Activated naive CD8-positive, alpha-beta T cell treated with anti-CD3 and anti-CD28 coated beads, Interleukin-2, amount 50 U/mL, for 24 hours (primary cell): Measurements from ENCODE around the gene FOXP1.

ENCODE experiments used
- ATAC-seq: fragments of 150-1000 bp; cut with Tn5 transposase; one replicate; pipeline ENCODE4 v1.10.0; 2021
- DNase-seq: peaks from one replicate; pipeline ENCODE4 v3.0.0; 2021
- H3K27ac Mint-ChIP-seq: one replicate; pipeline ENCODE4 v1.8.0; 2021; ENCODE audit warnings: mild to moderate bottlenecking, mixed read lengths
- H3K27me3 Mint-ChIP-seq: one replicate; pipeline ENCODE4 v1.8.0; 2021; ENCODE audit warnings: mixed read lengths
- H3K36me3 Mint-ChIP-seq: one replicate; pipeline ENCODE4 v1.8.0; 2021; ENCODE audit warnings: low read depth, mixed read lengths
- H3K4me1 Mint-ChIP-seq: one replicate; pipeline ENCODE4 v1.8.0; 2021; ENCODE audit warnings: mixed read lengths
- H3K4me3 Mint-ChIP-seq: one replicate; pipeline ENCODE4 v1.8.0; 2021; ENCODE audit warnings: mild to moderate bottlenecking, moderate library complexity, mixed read lengths
- H3K9me3 Mint-ChIP-seq: one replicate; pipeline ENCODE4 v1.8.0; 2021; ENCODE audit warnings: mixed read lengths

The FOXP1 gene

GRCh38 chr3:71356265-71356664 is 227.3 kb downstream of the FOXP1 start:
- Mint-ChIP-seq H3K36me3 (peaks cover 14% of the 10 kb centered on the region), H3K27ac (peak overlapping the region; percentile 78), H3K27me3 (no peaks in the 10 kb centered on the region), H3K4me1 (peaks cover 82% of the 10 kb centered on the region), H3K9me3 (no peaks in the 10 kb centered on the region), H3K4me3 (no peak overlapping the region)
- DNase-seq = no peak
- ATAC-seq = no peak

GRCh38 chr3:71355862-71356261 is 227.7 kb downstream of the FOXP1 start:
- Mint-ChIP-seq H3K27me3 (no peaks in the 10 kb centered on the region), H3K36me3 (peaks cover 16% of the 10 kb centered on the region), H3K9me3 (no peaks in the 10 kb centered on the region), H3K27ac (peak overlapping the region; percentile 78), H3K4me1 (peaks cover 81% of the 10 kb centered on the region), H3K4me3 (no peak overlapping the region)
- peak; percentile 32 for DNase-seq
- ATAC-seq = peak; percentile 6

GRCh38 chr3:71355037-71355436 is 228.5 kb downstream of the FOXP1 start:
- no peaks in the 10 kb centered on the region for H3K27me3 Mint-ChIP-seq
- H3K9me3 Mint-ChIP-seq = no peaks in the 10 kb centered on the region
- peaks cover 81% of the 10 kb centered on the region for H3K4me1 Mint-ChIP-seq
- H3K27ac Mint-ChIP-seq = no peak overlapping the region
- H3K36me3 Mint-ChIP-seq = peaks cover 20% of the 10 kb centered on the region
- DNase-seq = no peak
- no peak overlapping the region for H3K4me3 Mint-ChIP-seq
- peak; percentile 33 for ATAC-seq

DNA sequence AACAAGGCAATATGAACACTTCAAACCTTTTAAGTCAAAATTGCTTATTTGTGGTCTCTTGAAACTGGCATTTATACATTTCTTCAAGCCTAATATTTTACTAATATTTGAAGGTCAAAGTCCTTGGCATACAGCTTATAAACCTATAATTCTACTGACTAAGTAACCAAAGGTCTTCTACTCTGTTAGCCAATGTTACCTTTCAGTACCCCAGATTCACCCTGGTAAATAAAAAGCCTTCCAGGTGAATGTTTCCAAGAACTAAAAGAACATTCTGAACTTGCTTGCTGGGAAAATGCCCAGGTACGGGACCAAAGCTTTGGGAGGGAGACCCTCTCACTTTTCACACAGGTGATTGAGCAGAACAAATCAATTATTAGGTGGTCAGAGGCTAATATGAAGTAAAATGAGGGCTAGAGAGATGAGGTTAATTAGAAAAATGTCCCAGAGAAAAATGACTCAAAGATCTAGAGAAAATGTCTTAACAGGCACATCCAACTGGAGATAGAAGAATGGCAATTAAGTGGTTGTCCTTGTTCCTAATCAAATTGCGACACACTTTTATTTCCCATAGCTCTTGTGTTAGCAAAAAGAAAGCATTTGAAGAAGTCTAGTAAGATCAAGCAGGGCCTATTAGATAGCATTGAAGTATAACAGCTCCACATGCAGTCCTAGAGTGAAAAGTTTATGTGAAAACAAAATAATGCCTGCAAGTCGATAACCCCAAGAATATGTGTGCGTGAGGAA is 232.0 kb downstream of the FOXP1 start:
- peaks cover 79% of the 10 kb centered on the region for H3K4me1 Mint-ChIP-seq
- ATAC-seq = no peak

GRCh38 chr3:71350998-71351397 is 232.5 kb downstream of the FOXP1 start:
- H3K27me3 Mint-ChIP-seq = no peaks in the 10 kb centered on the region
- DNase-seq = no peak
- H3K4me1 Mint-ChIP-seq = peaks cover 77% of the 10 kb centered on the region
- H3K9me3 Mint-ChIP-seq = no peaks in the 10 kb centered on the region
- peaks cover 20% of the 10 kb centered on the region for H3K36me3 Mint-ChIP-seq
- no peak overlapping the region for H3K4me3 Mint-ChIP-seq
- ATAC-seq = no peak
- peak overlapping the region; percentile 78 for H3K27ac Mint-ChIP-seq

More for the DNA sequence above, 232.0 kb downstream of the FOXP1 start:
- H3K27me3 Mint-ChIP-seq = no peaks in the 10 kb centered on the region
- no peak for DNase-seq
- no peaks in the 10 kb centered on the region for H3K9me3 Mint-ChIP-seq
- H3K36me3 Mint-ChIP-seq = peaks cover 20% of the 10 kb centered on the region
- H3K4me3 Mint-ChIP-seq = no peak overlapping the region
- H3K27ac Mint-ChIP-seq = peak overlapping the region; percentile 8

DNA sequence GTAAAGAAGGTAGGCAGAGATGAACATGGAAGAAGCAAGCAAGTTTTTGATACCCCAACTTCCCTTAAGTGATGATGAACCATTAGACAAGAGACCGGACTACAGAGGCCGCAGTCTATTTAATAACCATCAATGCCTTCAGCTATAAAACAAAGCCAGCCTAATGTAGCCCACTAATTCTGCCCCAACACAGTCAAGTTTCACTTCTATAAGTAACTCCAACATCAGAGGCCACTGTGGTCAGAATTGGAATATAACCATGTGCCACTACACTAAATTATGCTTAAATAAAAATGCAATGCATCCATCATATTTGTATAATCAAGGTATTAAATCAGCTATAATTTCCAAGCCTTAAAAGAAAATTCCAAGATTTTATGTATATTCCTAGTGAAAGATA is 234.7 kb downstream of the FOXP1 start:
- H3K27me3 Mint-ChIP-seq = no peaks in the 10 kb centered on the region
- DNase-seq (no peak), ATAC-seq (no peak)
- H3K9me3 Mint-ChIP-seq = no peaks in the 10 kb centered on the region
- H3K4me1 Mint-ChIP-seq = peaks cover 66% of the 10 kb centered on the region
- peak overlapping the region; percentile 64 for H3K27ac Mint-ChIP-seq
- peaks cover 11% of the 10 kb centered on the region for H3K36me3 Mint-ChIP-seq
- H3K4me3 Mint-ChIP-seq = no peak overlapping the region

DNA sequence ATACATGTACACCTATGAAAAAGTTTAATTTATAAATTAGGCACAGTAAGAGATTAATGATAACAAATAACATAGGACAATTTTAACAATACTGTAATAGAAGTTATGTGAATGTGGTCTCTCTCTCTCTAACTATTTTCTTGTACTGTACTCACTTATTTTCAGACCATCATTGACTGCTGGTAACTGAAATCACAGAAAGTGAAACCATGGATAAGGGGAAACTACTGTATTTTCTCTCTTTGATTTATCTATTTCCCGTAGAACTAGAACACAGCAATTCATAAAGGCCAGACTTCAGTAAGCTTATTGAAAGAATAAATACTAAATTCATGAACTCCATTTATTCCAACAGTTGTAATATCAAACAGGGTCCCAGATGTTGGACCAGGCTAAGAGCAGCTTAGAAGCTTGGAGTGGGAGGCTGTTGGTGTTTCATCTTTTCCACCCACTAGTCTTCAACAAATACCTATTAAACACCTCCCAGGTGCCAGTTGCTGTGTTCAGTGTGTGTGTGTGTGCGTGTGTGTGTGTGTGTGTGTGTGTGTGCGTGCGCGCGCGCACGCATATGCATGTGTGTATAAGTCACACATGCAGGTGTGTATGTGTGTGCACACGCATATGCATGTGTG is 235.4 kb downstream of the FOXP1 start:
- H3K36me3 Mint-ChIP-seq = peaks cover 11% of the 10 kb centered on the region
- ATAC-seq = peak; percentile 47
- peaks cover 67% of the 10 kb centered on the region for H3K4me1 Mint-ChIP-seq
- no peak for DNase-seq
- no peaks in the 10 kb centered on the region for H3K27me3 Mint-ChIP-seq
- peak overlapping the region; percentile 64 for H3K27ac Mint-ChIP-seq
- H3K9me3 Mint-ChIP-seq = no peaks in the 10 kb centered on the region
- peak overlapping the region; percentile 34 for H3K4me3 Mint-ChIP-seq

DNA sequence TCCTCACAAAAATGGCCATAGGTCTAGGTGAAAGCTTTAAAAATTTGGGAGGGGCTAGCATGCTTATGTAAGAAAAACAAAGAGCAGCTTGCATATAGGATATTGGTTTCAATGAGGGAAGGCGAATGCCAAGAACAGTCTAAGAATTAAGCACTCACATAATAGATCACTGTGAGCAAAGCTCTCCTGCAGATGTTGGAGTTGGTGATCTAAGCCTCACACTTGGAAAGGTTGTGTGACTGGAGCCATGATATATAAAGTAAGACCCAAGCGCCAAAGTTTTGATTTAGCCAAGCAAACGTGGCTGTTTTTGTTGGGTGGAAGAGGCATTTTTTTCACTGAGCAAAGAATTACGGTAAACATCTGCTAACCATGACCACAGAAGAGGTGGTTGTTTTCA is 237.5 kb downstream of the FOXP1 start:
- peaks cover 16% of the 10 kb centered on the region for H3K36me3 Mint-ChIP-seq
- DNase-seq (no peak), ATAC-seq (no peak)
- H3K4me1 Mint-ChIP-seq = peaks cover 57% of the 10 kb centered on the region
- H3K4me3 Mint-ChIP-seq = no peak overlapping the region
- H3K9me3 Mint-ChIP-seq = no peaks in the 10 kb centered on the region
- H3K27ac Mint-ChIP-seq = no peak overlapping the region
- no peaks in the 10 kb centered on the region for H3K27me3 Mint-ChIP-seq

DNA sequence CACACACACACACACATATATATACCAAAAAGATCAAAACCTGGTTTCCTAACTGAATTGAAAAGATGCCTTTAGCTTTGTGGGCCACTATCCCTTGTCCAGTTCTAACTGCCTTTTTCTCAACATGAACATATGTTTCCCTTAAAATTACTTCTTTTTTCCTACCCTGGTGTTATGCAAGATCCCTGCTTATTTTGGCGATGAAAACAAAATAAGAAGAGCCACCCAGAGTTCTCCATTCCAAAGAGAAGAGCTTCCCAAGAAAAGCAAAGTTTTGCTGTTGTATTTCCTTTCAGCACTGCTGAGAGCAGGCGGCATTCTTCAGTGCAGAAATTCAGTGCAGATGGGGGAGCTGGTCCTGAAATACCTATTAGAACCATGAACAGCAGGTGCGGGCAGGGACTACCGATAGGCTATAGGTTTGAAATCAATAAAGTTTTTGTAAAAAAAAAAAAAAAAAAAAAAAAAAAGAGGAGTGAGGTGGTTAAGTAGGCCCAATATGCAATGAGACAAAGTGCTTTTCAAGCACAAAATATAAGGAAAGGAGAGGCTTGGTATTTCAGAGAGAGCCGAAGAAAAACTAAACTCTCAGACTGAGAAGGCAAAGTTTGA is 238.0 kb downstream of the FOXP1 start:
- Mint-ChIP-seq H3K4me1 (peaks cover 51% of the 10 kb centered on the region), H3K27me3 (no peaks in the 10 kb centered on the region), H3K27ac (no peak overlapping the region), H3K36me3 (peaks cover 16% of the 10 kb centered on the region), H3K4me3 (no peak overlapping the region), H3K9me3 (no peaks in the 10 kb centered on the region)
- DNase-seq (no peak), ATAC-seq (no peak)

DNA sequence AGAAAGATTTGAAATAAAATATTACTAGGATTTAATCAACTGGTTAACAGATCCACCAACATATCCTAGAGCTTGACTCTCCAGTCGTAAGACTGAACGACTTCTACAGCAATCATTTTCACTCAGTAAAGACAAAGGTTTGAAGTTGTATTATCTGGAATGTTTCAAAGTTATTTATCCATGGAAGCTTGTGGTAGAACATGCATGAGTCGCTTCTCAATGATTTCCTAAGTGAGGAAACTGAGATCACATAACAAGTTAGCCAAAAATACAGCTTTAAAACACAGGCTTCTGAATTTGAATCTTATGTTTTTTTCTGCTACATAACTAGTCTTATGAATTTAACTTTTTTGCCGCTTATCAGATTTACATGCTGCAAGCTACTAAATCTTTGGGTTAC is 241.8 kb downstream of the FOXP1 start:
- DNase-seq = no peak
- ATAC-seq = no peak
- H3K9me3 Mint-ChIP-seq = no peaks in the 10 kb centered on the region
- no peak overlapping the region for H3K4me3 Mint-ChIP-seq
- H3K36me3 Mint-ChIP-seq = peaks cover 14% of the 10 kb centered on the region
- peaks cover 44% of the 10 kb centered on the region for H3K4me1 Mint-ChIP-seq
- no peaks in the 10 kb centered on the region for H3K27me3 Mint-ChIP-seq
- no peak overlapping the region for H3K27ac Mint-ChIP-seq

- no peaks in the 10 kb centered on the region for H3K9me3 Mint-ChIP-seq
- no peak overlapping the region for H3K27ac Mint-ChIP-seq
- H3K4me1 Mint-ChIP-seq = peaks cover 38% of the 10 kb centered on the region
- DNase-seq (no peak), ATAC-seq (no peak)
- H3K27me3 Mint-ChIP-seq = no peaks in the 10 kb centered on the region
- peaks cover 18% of the 10 kb centered on the region for H3K36me3 Mint-ChIP-seq
- no peak overlapping the region for H3K4me3 Mint-ChIP-seq
These were observed 244.5 kb downstream of the FOXP1 start for GRCh38 chr3:71339049-71339448.

DNA sequence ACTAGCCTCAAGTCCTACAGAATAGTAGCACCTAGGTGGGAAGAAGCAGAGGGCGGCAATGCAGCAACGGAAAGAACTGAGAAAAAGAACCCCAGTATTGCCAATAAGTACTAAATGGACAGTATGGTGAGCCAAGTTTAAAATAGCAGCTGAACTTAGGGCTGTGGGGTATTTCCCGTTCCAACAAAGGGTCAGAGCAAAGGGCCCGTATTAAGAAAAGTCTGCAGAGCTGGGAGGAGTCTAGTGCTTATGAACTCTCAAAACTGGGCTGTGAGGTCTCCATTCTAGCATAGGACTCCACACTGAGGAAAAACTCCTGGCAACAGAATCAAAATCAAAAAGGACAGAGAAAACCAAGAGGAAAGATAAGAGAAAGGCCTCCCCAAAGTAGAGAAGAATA is 250.7 kb downstream of the FOXP1 start:
- Mint-ChIP-seq H3K9me3 (peaks cover 9% of the 10 kb centered on the region), H3K4me1 (peaks cover 18% of the 10 kb centered on the region), H3K4me3 (no peak overlapping the region), H3K27me3 (no peaks in the 10 kb centered on the region), H3K27ac (peak overlapping the region; percentile 29), H3K36me3 (peaks cover 28% of the 10 kb centered on the region)
- no peak for ATAC-seq
- DNase-seq = no peak

DNA sequence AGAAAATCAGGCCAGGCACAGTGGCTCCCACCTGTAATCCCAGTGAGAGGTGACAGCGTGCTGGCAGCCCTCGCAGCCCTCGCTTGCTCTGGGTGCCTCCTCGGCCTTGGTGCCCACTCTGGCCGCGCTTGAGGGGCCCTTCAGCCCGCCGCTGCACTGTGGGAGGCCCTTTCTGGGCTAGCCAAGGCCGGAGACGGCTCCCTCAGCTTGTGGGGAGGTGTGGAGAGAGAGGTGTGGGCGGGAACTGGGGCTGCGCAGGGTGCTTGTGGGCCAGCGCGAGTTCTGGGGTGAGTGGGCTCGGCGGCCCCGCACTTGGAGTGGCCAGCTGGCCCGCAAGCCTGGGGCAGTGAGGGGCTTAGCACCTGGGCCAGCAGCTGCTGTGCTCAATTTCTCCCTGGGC is 252.6 kb downstream of the FOXP1 start:
- no peaks in the 10 kb centered on the region for H3K27me3 Mint-ChIP-seq
- peaks cover 12% of the 10 kb centered on the region for H3K4me1 Mint-ChIP-seq
- H3K36me3 Mint-ChIP-seq = peaks cover 26% of the 10 kb centered on the region
- H3K27ac Mint-ChIP-seq = no peak overlapping the region
- peaks cover 9% of the 10 kb centered on the region for H3K9me3 Mint-ChIP-seq
- DNase-seq = no peak
- no peak overlapping the region for H3K4me3 Mint-ChIP-seq
- no peak for ATAC-seq

- no peak for DNase-seq
- Mint-ChIP-seq H3K4me3 (no peak overlapping the region), H3K27me3 (no peaks in the 10 kb centered on the region), H3K9me3 (peaks cover 9% of the 10 kb centered on the region), H3K27ac (no peak overlapping the region), H3K36me3 (peaks cover 26% of the 10 kb centered on the region), H3K4me1 (peaks cover 12% of the 10 kb centered on the region)
- ATAC-seq = no peak
These were observed 253.0 kb downstream of the FOXP1 start for GRCh38 chr3:71330505-71330904.

- H3K36me3 Mint-ChIP-seq = peaks cover 26% of the 10 kb centered on the region
- no peak overlapping the region for H3K27ac Mint-ChIP-seq
- DNase-seq = no peak
- H3K4me3 Mint-ChIP-seq = no peak overlapping the region
- no peaks in the 10 kb centered on the region for H3K27me3 Mint-ChIP-seq
- no peak for ATAC-seq
- peaks cover 9% of the 10 kb centered on the region for H3K9me3 Mint-ChIP-seq
- peaks cover 12% of the 10 kb centered on the region for H3K4me1 Mint-ChIP-seq
These were observed 253.7 kb downstream of the FOXP1 start for GRCh38 chr3:71329817-71330216.
